Endothelial cell of umbilical vein (primary cell): ENCODE measurements around the gene COL1A1. TPM values are rescaled to one million over a fixed set of nuclear protein-coding genes. Genes with fewer than 3 reads are reported as not detected.

Experiments used
- BruUV-seq: library from RNA; stranded (reverse); fragments of 400-500 nt; replicated peaks from 2 replicates; lab custom pipeline; 2021; lab: Mats Ljungman, UMichigan
- CTCF ChIA-PET: fragments of 300-600, 350-600 bp; sonication (Branson Sonifier 250); formaldehyde crosslinking; loops from one replicate; lab custom pipeline; 2021; ENCODE audit warnings: antibody characterized with exemption, inconsistent platforms; lab: Charles Lee
- POLR2A ChIA-PET: fragments of 300-600, 350-600 bp; sonication (Branson Sonifier 250); formaldehyde crosslinking; loops from one replicate; lab custom pipeline; 2021; ENCODE audit warnings: antibody characterized with exemption, inconsistent platforms; lab: Charles Lee
- DNase-seq: peaks from one replicate; pipeline ENCODE4 v3.0.0-alpha.2; 2011; ENCODE audit warnings: low read depth, low spot score
- FAIRE-seq: peaks from 2 replicates; lab custom pipeline; 2011; peaks lifted over from hg19 to GRCh38; lab: Jason Lieb, UNC
- H2AFZ ChIP-seq: 2 replicates; pipeline ENCODE4 v1.6.0; 2012; ENCODE audit warnings: low read depth, low read length, control low read depth, inconsistent platforms
- H3K27ac ChIP-seq: 2 replicates; pipeline ENCODE4 v1.5.1; 2011; ENCODE audit warnings: low read depth, mild to moderate bottlenecking, control low read depth, low read length, moderate library complexity; ENCODE audit not compliant: insufficient read depth
- H3K27me3 ChIP-seq, 2 experiments: 2 replicates each; pipeline versions ENCODE4 v1.6.0 to v1.6.1; 2011; ENCODE audit warnings: low read length in 2 of 2, mixed read lengths in 1 of 2; ENCODE audit not compliant: control insufficient read depth in 2 of 2, insufficient read depth in 2 of 2
- H3K36me3 ChIP-seq, 2 experiments: 2 replicates in 1 of 2; 3 replicates in 1 of 2; pipeline ENCODE4 v1.5.1; 2011; ENCODE audit warnings: low read length in 2 of 2, mild to moderate bottlenecking in 1 of 2, moderate library complexity in 1 of 2; ENCODE audit not compliant: control insufficient read depth in 2 of 2, insufficient read depth in 2 of 2; ENCODE audit errors: extremely low read depth in 1 of 2
- H3K4me1 ChIP-seq: 3 replicates; pipeline ENCODE4 v1.5.1; 2011; ENCODE audit warnings: mild to moderate bottlenecking, low read length; ENCODE audit not compliant: control insufficient read depth, insufficient read depth; ENCODE audit errors: extremely low read depth
- H3K4me2 ChIP-seq: 2 replicates; pipeline ENCODE4 v1.6.1; 2011; ENCODE audit warnings: low read length, control low read depth, mixed read lengths; ENCODE audit not compliant: insufficient read depth
- H3K4me3 ChIP-seq, 3 experiments: fragments of 200-600 bp in 1 of 3; sonication (generic), shearing (Covaris generic) in 1 of 3; replicated peaks in 1 of 3; 2 replicates each; pipeline ENCODE4 v1.5.1; 2011 to 2016; ENCODE audit warnings: control low read depth in 3 of 3, low read length in 3 of 3, mild to moderate bottlenecking in 2 of 3, inconsistent platforms in 1 of 3, low read depth in 1 of 3, moderate library complexity in 1 of 3; ENCODE audit not compliant: insufficient read depth in 1 of 3
- H3K79me2 ChIP-seq: 2 replicates; pipeline ENCODE4 v1.6.0; 2012; ENCODE audit warnings: low read length, inconsistent platforms; ENCODE audit not compliant: control insufficient read depth, insufficient read depth
- H3K9ac ChIP-seq: replicated peaks from 2 replicates; pipeline ENCODE3; 2011; ENCODE audit warnings: low read length, control low read depth; ENCODE audit not compliant: insufficient read depth; ENCODE audit errors: extremely low read depth
- H3K9me1 ChIP-seq: replicated peaks from 3 replicates; pipeline ENCODE4 v1.6.0; 2011; ENCODE audit warnings: mild to moderate bottlenecking, low read length; ENCODE audit not compliant: control insufficient read depth, insufficient read depth; ENCODE audit errors: extremely low read depth
- H3K9me3 ChIP-seq: replicated peaks from 2 replicates; pipeline ENCODE4 v1.5.1; 2012; ENCODE audit warnings: low read length, inconsistent platforms; ENCODE audit not compliant: control insufficient read depth, insufficient read depth
- H4K20me1 ChIP-seq: replicated peaks from 2 replicates; pipeline ENCODE3; 2011; ENCODE audit warnings: mild to moderate bottlenecking, low read length; ENCODE audit not compliant: control insufficient read depth, insufficient read depth; ENCODE audit errors: extremely low read depth
- EZH2 ChIP-seq: IDR thresholded peaks from 2 replicates; pipeline ENCODE4 v1.6.1; 2012; ENCODE audit warnings: borderline replicate concordance, low read depth, mild to moderate bottlenecking, moderate library complexity, low read length, inconsistent platforms; ENCODE audit not compliant: severe bottlenecking
- FOS ChIP-seq: IDR thresholded peaks from 2 replicates; pipeline ENCODE4 v1.6.1; 2011; ENCODE audit warnings: mild to moderate bottlenecking, low read length, moderate library complexity, borderline replicate concordance; ENCODE audit not compliant: insufficient read depth
- GATA2 ChIP-seq: IDR thresholded peaks from 2 replicates; pipeline ENCODE4 v1.7.0; 2011; ENCODE audit warnings: low read depth, mild to moderate bottlenecking, moderate library complexity, mixed read lengths, low read length; ENCODE audit not compliant: insufficient read length, insufficient read depth
- JUN ChIP-seq: IDR thresholded peaks from 2 replicates; pipeline ENCODE4 v1.6.1; 2011; ENCODE audit warnings: borderline replicate concordance, low read depth; ENCODE audit not compliant: insufficient read length, insufficient read depth
- MYC ChIP-seq: IDR thresholded peaks from one replicate; pipeline ENCODE4 v1.6.1; 2011; ENCODE audit warnings: mild to moderate bottlenecking, low read depth, low read length
- POLR2A ChIP-seq: IDR thresholded peaks from 2 replicates; pipeline ENCODE4 v1.6.1; 2012; ENCODE audit warnings: low read depth, mild to moderate bottlenecking, control low read depth, low read length
- POLR2AphosphoS5 ChIP-seq: IDR thresholded peaks from 2 replicates; pipeline ENCODE4 v1.6.1; 2012; ENCODE audit warnings: low read depth, mild to moderate bottlenecking, control low read depth, low read length, moderate library complexity; ENCODE audit not compliant: insufficient read depth
- dilution Hi-C: fragments of 300-500 bp; cut with MboI; formaldehyde crosslinking; loops from one replicate; pipeline ENCODE4 v1.15.0; 2019; ENCODE audit warnings: low sequenced_read_pairs; ENCODE audit not compliant: extremely low pct_ligation_motif_present
- intact Hi-C: fragments of 100-400 bp; cut with micrococcal nuclease; formaldehyde crosslinking; loops from one replicate; pipeline ENCODE4 v1.10.0; 2022
- polyA plus RNA-seq, 4 experiments: library from polyadenylated mRNA; depleted of rRNA in 3 of 4; stranded (reverse) in 3 of 4; unstranded in 1 of 4; fragments of >200 nt; gene quantifications; 2 replicates each; pipeline versions ENCODE4 v1.2.1 to v1.2.3, GENCODE V29; 2011 to 2012; ENCODE audit warnings: missing spikeins in 1 of 4
- total RNA-seq: library from RNA; stranded (reverse); gene quantifications from 2 replicates; pipeline ENCODE4 v1.2.3, GENCODE V29; 2021
- TF ChIP-seq, protein P1 (sequence below): IDR thresholded peaks from 2 replicates; pipeline ENCODE4 v1.6.1; 2011; ENCODE audit not compliant: insufficient read depth, insufficient read length
- TF ChIP-seq, protein P2 (sequence below), 2 donors: IDR thresholded peaks; 1 replicate in 1 of 2; 2 replicates in 1 of 2; pipeline ENCODE4 v1.5.1; 2011; ENCODE audit warnings: low read length in 2 of 2, mild to moderate bottlenecking in 2 of 2, moderate library complexity in 2 of 2, control low read depth in 1 of 2, inconsistent platforms in 1 of 2, low read depth in 1 of 2; ENCODE audit not compliant: insufficient read depth in 1 of 2; ENCODE audit errors: extremely low read depth in 1 of 2

The COL1A1 gene
- total and polyA plus RNA-seq, 2 donors (not counting 3 experiments of a cell fraction or from before 2014, with no cell fraction given), result 0.07 TPM

DNA sequence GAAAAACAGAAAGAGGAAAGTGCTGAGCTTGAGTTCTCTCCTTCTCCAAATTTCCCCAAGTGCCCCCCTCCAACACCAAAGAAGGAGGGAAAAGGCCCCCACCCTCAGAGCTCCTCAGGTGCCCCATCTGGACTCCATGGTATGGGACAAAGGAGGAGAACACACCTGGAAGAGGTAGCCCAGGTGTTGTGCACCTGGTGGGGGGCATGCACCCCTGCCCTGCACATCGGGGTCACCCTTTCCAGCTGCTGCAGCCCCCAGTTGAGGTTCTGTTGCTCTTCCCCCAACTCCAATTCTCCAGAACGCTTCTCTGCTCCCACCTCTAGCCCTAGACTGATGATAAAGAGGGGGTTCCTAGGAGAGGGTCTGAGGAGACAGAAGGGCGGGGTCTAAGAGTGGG lies 3.0 kb upstream of the COL1A1 start:
- Histone ChIP-seq H3K9ac (no peak overlapping the region), H3K9me3 (no peaks in the 10 kb centered on the region), H3K27ac (no peak overlapping the region), H4K20me1 (no peaks in the 10 kb centered on the region), H3K4me2 (no peak overlapping the region), H3K4me1 (no peaks in the 10 kb centered on the region), H3K4me3 (no peak overlapping the region), H2AFZ (no peak overlapping the region), H3K9me1 (no peaks in the 10 kb centered on the region), H3K36me3 (no peaks in the 10 kb centered on the region), H3K27me3 (peaks cover 16 to 25% of the 10 kb centered on the region in 2 experiments), H3K79me2 (no peaks in the 10 kb centered on the region)
- CTCF ChIA-PET, result interaction anchor here (1.0 to 2.0 kb wide), 5 partner anchors 8 to 93 kb away, joined by 4 to 10 read pairs (median 8); no protein-coding TSS in a partner anchor
- POLR2A ChIA-PET, result no interaction called here
- dilution Hi-C loops (no loop called here), intact Hi-C loops (no loop called here)
- DNase-seq, result no peak
- TF ChIP-seq EZH2 (no peak), POLR2AphosphoS5 (no peak), GATA2 (no peak), MYC (no peak), JUN (no peak), FOS (no peak), POLR2A (no peak)
- TF ChIP-seq, protein P1, sequence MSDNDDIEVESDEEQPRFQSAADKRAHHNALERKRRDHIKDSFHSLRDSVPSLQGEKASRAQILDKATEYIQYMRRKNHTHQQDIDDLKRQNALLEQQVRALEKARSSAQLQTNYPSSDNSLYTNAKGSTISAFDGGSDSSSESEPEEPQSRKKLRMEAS, result no peak
- TF ChIP-seq, protein P2, sequence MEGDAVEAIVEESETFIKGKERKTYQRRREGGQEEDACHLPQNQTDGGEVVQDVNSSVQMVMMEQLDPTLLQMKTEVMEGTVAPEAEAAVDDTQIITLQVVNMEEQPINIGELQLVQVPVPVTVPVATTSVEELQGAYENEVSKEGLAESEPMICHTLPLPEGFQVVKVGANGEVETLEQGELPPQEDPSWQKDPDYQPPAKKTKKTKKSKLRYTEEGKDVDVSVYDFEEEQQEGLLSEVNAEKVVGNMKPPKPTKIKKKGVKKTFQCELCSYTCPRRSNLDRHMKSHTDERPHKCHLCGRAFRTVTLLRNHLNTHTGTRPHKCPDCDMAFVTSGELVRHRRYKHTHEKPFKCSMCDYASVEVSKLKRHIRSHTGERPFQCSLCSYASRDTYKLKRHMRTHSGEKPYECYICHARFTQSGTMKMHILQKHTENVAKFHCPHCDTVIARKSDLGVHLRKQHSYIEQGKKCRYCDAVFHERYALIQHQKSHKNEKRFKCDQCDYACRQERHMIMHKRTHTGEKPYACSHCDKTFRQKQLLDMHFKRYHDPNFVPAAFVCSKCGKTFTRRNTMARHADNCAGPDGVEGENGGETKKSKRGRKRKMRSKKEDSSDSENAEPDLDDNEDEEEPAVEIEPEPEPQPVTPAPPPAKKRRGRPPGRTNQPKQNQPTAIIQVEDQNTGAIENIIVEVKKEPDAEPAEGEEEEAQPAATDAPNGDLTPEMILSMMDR (IDR thresholded peaks at IDR 0.05; ENCODE audit: extremely low read depth in 1 of 2, insufficient read depth in 1 of 2, low read depth in 1 of 2, low read length in 2 of 2), result no peak
- BruUV-seq, result no TSS peak
- no peak for FAIRE-seq
